HG03066 (cell line): ENCODE results near the gene BRD4.

Experiments used
- ATAC-seq: cut with Tn5 transposase; IDR thresholded peaks from one replicate; pipeline ENCODE4 v1.9.1; 2021; ENCODE audit warnings: low read depth; ENCODE audit not compliant: unreplicated experiment

The BRD4 gene

GRCh38 chr19:15199661-15200552 is 132.4 kb downstream of the BRD4 start:
- no peak for ATAC-seq

GRCh38 chr19:15198951-15199660 is 133.2 kb downstream of the BRD4 start:
- no peak for ATAC-seq

- ATAC-seq = no peak
These were observed 134.4 kb downstream of the BRD4 start for GRCh38 chr19:15197942-15198341.

- no peak for ATAC-seq
These were observed 134.9 kb downstream of the BRD4 start for GRCh38 chr19:15197275-15197941.

- ATAC-seq = no peak
These were observed 135.9 kb downstream of the BRD4 start for GRCh38 chr19:15196360-15197005.

- ATAC-seq = no peak
These were observed 136.7 kb downstream of the BRD4 start for GRCh38 chr19:15195371-15196334.

- no peak for ATAC-seq
These were observed 137.4 kb downstream of the BRD4 start for GRCh38 chr19:15194938-15195337.

GRCh38 chr19:15191982-15192381 is 140.4 kb downstream of the BRD4 start:
- ATAC-seq = no peak

GRCh38 chr19:15191514-15191913 is 140.8 kb downstream of the BRD4 start:
- no peak for ATAC-seq

- no peak for ATAC-seq
These were observed 143.5 kb downstream of the BRD4 start for GRCh38 chr19:15188851-15189250.

GRCh38 chr19:15187026-15188007 is 145.0 kb downstream of the BRD4 start:
- no peak for ATAC-seq
